ENCODE measurements around the gene C2orf74. TPM values are rescaled to one million over a fixed set of nuclear protein-coding genes. Genes with fewer than 3 reads are reported as not detected.

The C2orf74 gene
- total and polyA plus RNA-seq, 7 donors = 7.1 to 16.6 (median 13.4) TPM

DNA sequence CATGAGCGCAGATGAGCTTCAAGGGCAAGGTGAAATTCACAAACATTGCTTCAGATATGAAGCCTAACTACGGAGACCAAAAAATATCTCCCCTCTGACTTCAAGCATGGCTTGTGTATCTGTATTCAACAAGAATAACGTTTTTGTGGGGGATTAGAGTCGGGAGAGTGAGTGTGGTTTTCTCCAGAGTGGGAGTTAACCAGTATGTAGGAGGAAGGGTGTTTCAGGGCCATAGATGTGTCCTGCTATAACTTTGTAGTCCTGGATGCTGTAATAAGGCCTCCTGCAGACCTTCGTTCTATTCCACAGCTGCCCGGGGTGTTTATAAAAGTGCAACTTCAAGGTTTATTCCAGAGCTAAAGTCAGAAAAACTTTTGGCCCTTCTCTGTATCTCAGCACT lies 12.9 kb upstream of the C2orf74 start:
- DNase-seq = no peak
- H3K4me3 ChIP-seq = no peak overlapping the region
- H3K9me3 ChIP-seq = no peaks in the 10 kb centered on the region
- H3K36me3 ChIP-seq (ENCODE audit: insufficient read depth in 1 of 2, low read depth in 1 of 2) = peaks cover 4 to 36% of the 10 kb centered on the region in 2 donors
- H3K27ac ChIP-seq = no peak overlapping the region
- H3K27me3 ChIP-seq (ENCODE audit: insufficient read depth in 3 of 3, low read length in 2 of 3) = no peaks in the 10 kb centered on the region
- ATAC-seq = no peak
- TF ChIP-seq, protein P1, sequence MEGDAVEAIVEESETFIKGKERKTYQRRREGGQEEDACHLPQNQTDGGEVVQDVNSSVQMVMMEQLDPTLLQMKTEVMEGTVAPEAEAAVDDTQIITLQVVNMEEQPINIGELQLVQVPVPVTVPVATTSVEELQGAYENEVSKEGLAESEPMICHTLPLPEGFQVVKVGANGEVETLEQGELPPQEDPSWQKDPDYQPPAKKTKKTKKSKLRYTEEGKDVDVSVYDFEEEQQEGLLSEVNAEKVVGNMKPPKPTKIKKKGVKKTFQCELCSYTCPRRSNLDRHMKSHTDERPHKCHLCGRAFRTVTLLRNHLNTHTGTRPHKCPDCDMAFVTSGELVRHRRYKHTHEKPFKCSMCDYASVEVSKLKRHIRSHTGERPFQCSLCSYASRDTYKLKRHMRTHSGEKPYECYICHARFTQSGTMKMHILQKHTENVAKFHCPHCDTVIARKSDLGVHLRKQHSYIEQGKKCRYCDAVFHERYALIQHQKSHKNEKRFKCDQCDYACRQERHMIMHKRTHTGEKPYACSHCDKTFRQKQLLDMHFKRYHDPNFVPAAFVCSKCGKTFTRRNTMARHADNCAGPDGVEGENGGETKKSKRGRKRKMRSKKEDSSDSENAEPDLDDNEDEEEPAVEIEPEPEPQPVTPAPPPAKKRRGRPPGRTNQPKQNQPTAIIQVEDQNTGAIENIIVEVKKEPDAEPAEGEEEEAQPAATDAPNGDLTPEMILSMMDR (IDR thresholded peaks at IDR 0.05) = no peak
- peaks cover 7% of the 10 kb centered on the region for H3K4me1 ChIP-seq
- intact Hi-C loops (cut with DNase I) = no loop called here
- 88 to 91% (median 91%) methylated on average over 6 of the region's 6 CpGs for WGBS, 3 donors

DNA sequence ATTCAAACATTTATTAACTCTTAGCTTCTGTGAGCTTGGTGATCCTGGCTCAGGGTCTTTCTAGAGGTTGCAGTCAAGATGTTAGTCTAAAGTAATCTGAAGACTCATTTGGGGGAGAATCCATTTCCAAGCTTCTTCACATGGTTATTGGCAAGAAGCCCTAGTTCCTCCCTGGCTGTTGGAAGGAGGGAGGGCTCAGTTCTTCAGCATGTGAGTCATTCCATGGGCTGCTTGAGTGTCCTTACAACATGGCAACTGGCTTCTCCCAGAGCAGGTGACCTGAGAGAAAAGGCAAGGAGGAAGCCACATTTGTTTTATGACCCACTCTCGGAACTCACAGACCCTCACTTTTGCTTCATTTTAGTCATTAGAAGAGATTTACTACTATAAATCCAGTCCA lies 10.6 kb upstream of the C2orf74 start:
- ATAC-seq = no peak
- no peaks in the 10 kb centered on the region for H3K27me3 ChIP-seq (ENCODE audit: insufficient read depth in 3 of 3, low read length in 2 of 3)
- no peak overlapping the region for H3K27ac ChIP-seq
- 100% methylated on average over 1 of the region's 1 CpG for WGBS, 3 donors
- no peak overlapping the region for H3K4me3 ChIP-seq
- H3K36me3 ChIP-seq (ENCODE audit: insufficient read depth in 1 of 2, low read depth in 1 of 2) = peaks cover 4 to 39% of the 10 kb centered on the region in 2 donors
- intact Hi-C loops (cut with DNase I) = no loop called here
- no peaks in the 10 kb centered on the region for H3K9me3 ChIP-seq
- H3K4me1 ChIP-seq = no peaks in the 10 kb centered on the region
- TF ChIP-seq, protein P1 (IDR thresholded peaks at IDR 0.05) = no peak
- DNase-seq = no peak

DNA sequence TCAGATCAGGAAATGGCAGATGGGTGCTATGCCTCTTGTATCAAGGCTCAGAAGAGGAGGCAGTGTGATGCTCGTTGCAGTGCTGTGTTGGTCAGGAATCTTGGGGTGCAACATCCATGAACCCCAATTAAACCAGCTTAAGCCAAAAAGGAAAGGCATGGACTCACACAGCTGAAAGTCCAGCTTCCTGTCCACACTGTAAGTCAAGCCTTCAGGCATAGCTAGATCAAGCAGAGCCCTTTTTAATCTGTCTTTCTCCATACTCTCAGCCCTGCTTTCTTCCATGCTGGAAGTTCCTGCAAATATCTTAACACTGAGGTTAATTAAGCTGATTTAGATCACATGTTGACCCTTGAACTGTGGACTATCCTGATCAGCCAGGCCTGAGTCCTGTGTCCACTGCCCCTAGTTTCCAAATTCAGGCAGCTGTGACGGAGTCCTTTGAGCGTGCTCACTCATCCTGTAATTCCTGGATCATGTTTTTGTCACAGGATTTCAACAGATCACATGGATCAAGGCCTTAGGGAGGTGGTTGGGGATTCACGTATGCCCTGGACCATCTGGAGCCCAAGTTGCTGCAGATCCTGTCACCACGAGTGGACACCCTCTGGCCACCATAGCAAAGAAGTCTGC lies 4.5 kb upstream of the C2orf74 start:
- no peaks in the 10 kb centered on the region for H3K4me1 ChIP-seq
- ATAC-seq (no peak), DNase-seq (no peak)
- TF ChIP-seq, protein P1 (IDR thresholded peaks at IDR 0.05) = no peak
- intact Hi-C loops (cut with DNase I) = no loop called here
- H3K36me3 ChIP-seq (ENCODE audit: insufficient read depth in 1 of 2, low read depth in 1 of 2) = peaks cover 0 to 23% of the 10 kb centered on the region in 2 donors
- WGBS, 3 donors = 86 to 94% (median 88%) methylated on average over 5 of the region's 5 CpGs
- no peaks in the 10 kb centered on the region for H3K9me3 ChIP-seq
- no peak overlapping the region for H3K4me3 ChIP-seq
- no peak overlapping the region for H3K27ac ChIP-seq
- no peaks in the 10 kb centered on the region for H3K27me3 ChIP-seq (ENCODE audit: insufficient read depth in 3 of 3, low read length in 2 of 3)

DNA sequence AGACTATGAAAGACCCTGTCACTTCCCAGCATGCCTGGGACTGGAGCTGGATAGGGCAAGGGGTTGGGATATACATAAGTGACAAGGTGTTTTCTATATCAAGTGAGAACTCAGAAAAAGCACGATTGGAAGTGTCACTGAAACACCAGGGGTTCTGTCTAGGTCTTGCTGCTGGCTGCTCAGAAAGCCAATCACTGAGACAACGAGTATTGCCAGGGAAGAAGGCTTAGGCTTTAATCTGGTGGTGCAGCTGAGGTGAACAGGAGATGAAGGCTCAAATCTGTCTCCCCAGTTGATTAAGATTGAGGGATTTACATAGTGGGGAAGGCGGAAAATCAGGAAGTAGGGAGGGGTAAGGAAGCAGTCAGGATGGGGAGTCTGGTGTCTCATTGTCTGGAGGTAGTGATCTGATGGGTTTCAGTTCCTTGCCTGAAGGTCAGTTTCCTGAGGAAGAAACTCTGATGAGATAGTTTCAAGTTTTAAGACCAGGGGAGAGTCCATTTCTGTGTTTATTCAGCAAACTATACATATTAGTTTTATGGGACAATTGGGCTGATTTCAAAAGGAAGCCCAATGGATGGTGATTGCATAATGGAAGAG lies 3.5 kb upstream of the C2orf74 start:
- Histone ChIP-seq H3K27ac (no peak overlapping the region), H3K36me3 (ENCODE audit: insufficient read depth in 1 of 2, low read depth in 1 of 2) (peaks cover 0 to 33% of the 10 kb centered on the region in 2 donors), H3K4me3 (no peak overlapping the region), H3K27me3 (ENCODE audit: insufficient read depth in 3 of 3, low read length in 2 of 3) (no peaks in the 10 kb centered on the region), H3K4me1 (no peaks in the 10 kb centered on the region), H3K9me3 (no peaks in the 10 kb centered on the region)
- DNase-seq (no peak), ATAC-seq (no peak)
- WGBS, 3 donors = 75 to 83% (median 76%) methylated on average over 3 of the region's 3 CpGs
- intact Hi-C loops (cut with DNase I) = no loop called here
- TF ChIP-seq, protein P1 (IDR thresholded peaks at IDR 0.05) = no peak

Measured in psoas muscle (tissue), 8 donors.